ENCODE results near the gene NVL. TPM values are rescaled to one million over a fixed set of nuclear protein-coding genes. Genes with fewer than 3 reads are reported as not detected.
"Not testable (repeated sequence)": the region's sequence is repeated elsewhere in the genome, so short reads cannot be mapped to it uniquely, and the experiment has no call there.

Gene NVL
- total RNA-seq, 2 donors from 2014 or later, result 23.9 to 29.7 TPM

DNA sequence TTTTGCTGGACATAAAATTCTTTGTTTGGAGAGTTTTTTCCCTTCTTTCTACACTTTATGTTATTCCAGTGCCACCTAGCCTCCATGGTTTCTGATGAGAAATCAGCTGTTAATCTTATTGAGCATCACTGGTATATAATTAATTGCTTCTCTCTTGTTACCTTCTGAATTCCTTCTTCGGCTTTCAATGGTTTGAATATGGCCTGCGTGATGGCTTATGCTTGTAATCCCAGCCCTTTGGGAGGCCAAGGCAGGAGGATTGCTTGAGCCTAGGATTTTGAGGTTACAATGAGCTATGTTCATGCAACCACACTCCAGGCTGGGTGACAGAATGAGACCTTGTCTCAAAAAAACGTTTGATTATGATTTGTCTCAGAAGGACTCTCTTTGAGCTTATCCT is 13.7 kb upstream of the NVL start:
- WGBS, result 52% methylated on average over 3 of the region's 3 CpGs
- Histone ChIP-seq H3K4me1 (replicated peaks) (peaks cover 2% of the 10 kb centered on the region), H3K36me3 (no peaks in the 10 kb centered on the region), H3K27ac (no peak overlapping the region), H3K4me3 (no peak overlapping the region), H3K27me3 (replicated peaks; ENCODE audit: insufficient read depth) (no peaks in the 10 kb centered on the region), H3K9me3 (no peaks in the 10 kb centered on the region)
- TF ChIP-seq, protein P1, sequence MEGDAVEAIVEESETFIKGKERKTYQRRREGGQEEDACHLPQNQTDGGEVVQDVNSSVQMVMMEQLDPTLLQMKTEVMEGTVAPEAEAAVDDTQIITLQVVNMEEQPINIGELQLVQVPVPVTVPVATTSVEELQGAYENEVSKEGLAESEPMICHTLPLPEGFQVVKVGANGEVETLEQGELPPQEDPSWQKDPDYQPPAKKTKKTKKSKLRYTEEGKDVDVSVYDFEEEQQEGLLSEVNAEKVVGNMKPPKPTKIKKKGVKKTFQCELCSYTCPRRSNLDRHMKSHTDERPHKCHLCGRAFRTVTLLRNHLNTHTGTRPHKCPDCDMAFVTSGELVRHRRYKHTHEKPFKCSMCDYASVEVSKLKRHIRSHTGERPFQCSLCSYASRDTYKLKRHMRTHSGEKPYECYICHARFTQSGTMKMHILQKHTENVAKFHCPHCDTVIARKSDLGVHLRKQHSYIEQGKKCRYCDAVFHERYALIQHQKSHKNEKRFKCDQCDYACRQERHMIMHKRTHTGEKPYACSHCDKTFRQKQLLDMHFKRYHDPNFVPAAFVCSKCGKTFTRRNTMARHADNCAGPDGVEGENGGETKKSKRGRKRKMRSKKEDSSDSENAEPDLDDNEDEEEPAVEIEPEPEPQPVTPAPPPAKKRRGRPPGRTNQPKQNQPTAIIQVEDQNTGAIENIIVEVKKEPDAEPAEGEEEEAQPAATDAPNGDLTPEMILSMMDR (IDR thresholded peaks at IDR 0.05), result no peak
- TF ChIP-seq POLR2A (IDR thresholded peaks at IDR 0.05) (no peak), POLR2AphosphoS5 (IDR thresholded peaks at IDR 0.05) (no peak)
- intact Hi-C loops (cut with DNase I), result no loop called here
- no peak for DNase-seq (ENCODE audit: low spot score)

GRCh38 chr1:224340453-224341384 is 10.7 kb upstream of the NVL start:
- intact Hi-C loops (cut with DNase I); H3K27ac ChIP-seq; DNase-seq (ENCODE audit: low spot score); H3K4me1 ChIP-seq (replicated peaks); H3K36me3 ChIP-seq; H3K9me3 ChIP-seq; H3K27me3 ChIP-seq (replicated peaks; ENCODE audit: insufficient read depth): not testable (repeated sequence)
- WGBS, result 6% methylated on average over 31 of the region's 36 CpGs
- H3K4me3 ChIP-seq, result peak overlapping the region; percentile 30 to 32

DNA sequence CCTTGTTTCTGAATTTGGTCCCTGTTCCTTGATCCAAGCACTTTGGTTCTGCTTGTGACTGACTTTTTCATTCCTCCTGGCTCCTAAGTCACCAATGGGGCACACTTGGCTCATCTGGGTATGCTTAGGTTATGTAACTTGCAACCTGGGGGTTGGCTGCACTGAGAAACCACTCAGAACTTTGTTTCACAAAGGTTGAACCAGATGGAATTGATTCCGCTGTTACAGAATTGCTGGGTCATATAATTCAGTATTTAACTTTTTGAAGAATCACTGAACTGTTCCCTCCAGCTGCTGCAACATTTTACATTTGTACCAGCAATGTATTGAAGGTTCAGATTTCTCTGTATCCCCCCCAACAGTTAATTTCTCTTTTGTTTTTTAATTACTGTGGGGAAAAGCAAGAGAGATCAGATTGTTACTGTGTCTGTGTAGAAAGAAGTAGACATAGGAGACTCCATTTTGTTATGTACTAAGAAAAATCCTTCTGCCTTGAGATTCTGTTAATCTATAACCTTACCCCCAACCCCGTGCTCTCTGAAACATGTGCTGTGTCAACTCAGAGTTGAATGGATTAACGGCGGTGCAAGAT is 9.6 kb upstream of the NVL start:
- Histone ChIP-seq H3K27ac (no peak overlapping the region), H3K36me3 (no peaks in the 10 kb centered on the region), H3K27me3 (replicated peaks; ENCODE audit: insufficient read depth) (no peaks in the 10 kb centered on the region), H3K9me3 (no peaks in the 10 kb centered on the region), H3K4me3 (no peak overlapping the region), H3K4me1 (replicated peaks) (peaks cover 2% of the 10 kb centered on the region)
- TF ChIP-seq, protein P1 (IDR thresholded peaks at IDR 0.05), result no peak
- TF ChIP-seq POLR2A (IDR thresholded peaks at IDR 0.05), result no peak
- TF ChIP-seq POLR2AphosphoS5 (IDR thresholded peaks at IDR 0.05), result no peak
- no peak for DNase-seq (ENCODE audit: low spot score)
- WGBS, result 100% methylated on average over 1 of the region's 4 CpGs
- intact Hi-C loops (cut with DNase I), result loop anchor here (10.0 kb wide), 1 partner anchor 155 kb away; the partner anchor contains the start of gene DEGS1

- intact Hi-C loops (cut with DNase I), result loop anchor here (10.0 kb wide), 1 partner anchor 153 kb away; the partner anchor contains the start of gene DEGS1
- Histone ChIP-seq H3K27me3 (replicated peaks; ENCODE audit: insufficient read depth) (no peaks in the 10 kb centered on the region), H3K9me3 (no peaks in the 10 kb centered on the region), H3K4me1 (replicated peaks) (peaks cover 2% of the 10 kb centered on the region), H3K4me3 (no peak overlapping the region), H3K36me3 (no peaks in the 10 kb centered on the region), H3K27ac (no peak overlapping the region)
- TF ChIP-seq POLR2A (IDR thresholded peaks at IDR 0.05) (no peak), POLR2AphosphoS5 (IDR thresholded peaks at IDR 0.05) (no peak)
- TF ChIP-seq, protein P1 (IDR thresholded peaks at IDR 0.05), result no peak
- 91% methylated on average over 4 of the region's 4 CpGs for WGBS
- DNase-seq (ENCODE audit: low spot score), result no peak
These were observed 8.3 kb upstream of the NVL start for GRCh38 chr1:224338150-224338838.
